ENCODE measurements around the gene ZNHIT2.

Gene ZNHIT2

GRCh38 chr11:65087827-65088226, 29.7 kb downstream of the ZNHIT2 start:
- no peak for TF ChIP-seq CTCF (IDR thresholded peaks at IDR 0.05; ENCODE audit: borderline replicate concordance, control extremely low read depth, extremely low read depth, insufficient read depth, missing control alignments)
- DNase-seq (ENCODE audit: low spot score), result no peak
- in situ Hi-C loops (cut with MboI; ENCODE audit: low sequenced_read_pairs, unreplicated experiment), result no loop called here

- no peak for TF ChIP-seq CTCF (IDR thresholded peaks at IDR 0.05; ENCODE audit: borderline replicate concordance, control extremely low read depth, extremely low read depth, insufficient read depth, missing control alignments)
- DNase-seq (ENCODE audit: low spot score), result peak; percentile 11
- in situ Hi-C loops (cut with MboI; ENCODE audit: low sequenced_read_pairs, unreplicated experiment), result no loop called here
Measured at GRCh38 chr11:65087216-65087615, 30.3 kb downstream of the ZNHIT2 start.

- TF ChIP-seq CTCF (IDR thresholded peaks at IDR 0.05; ENCODE audit: borderline replicate concordance, control extremely low read depth, extremely low read depth, insufficient read depth, missing control alignments), result no peak
- in situ Hi-C loops (cut with MboI; ENCODE audit: low sequenced_read_pairs, unreplicated experiment), result no loop called here
- no peak for DNase-seq (ENCODE audit: low spot score)
Measured at GRCh38 chr11:65086809-65087208, 30.7 kb downstream of the ZNHIT2 start.

GRCh38 chr11:65085446-65085845, 32.1 kb downstream of the ZNHIT2 start:
- no peak for DNase-seq (ENCODE audit: low spot score)
- in situ Hi-C loops (cut with MboI; ENCODE audit: low sequenced_read_pairs, unreplicated experiment), result no loop called here
- TF ChIP-seq CTCF (IDR thresholded peaks at IDR 0.05; ENCODE audit: borderline replicate concordance, control extremely low read depth, extremely low read depth, insufficient read depth, missing control alignments), result no peak

- in situ Hi-C loops (cut with MboI; ENCODE audit: low sequenced_read_pairs, unreplicated experiment), result no loop called here
- no peak for TF ChIP-seq CTCF (IDR thresholded peaks at IDR 0.05; ENCODE audit: borderline replicate concordance, control extremely low read depth, extremely low read depth, insufficient read depth, missing control alignments)
- no peak for DNase-seq (ENCODE audit: low spot score)
Measured at GRCh38 chr11:65084598-65085375, 32.7 kb downstream of the ZNHIT2 start.

GRCh38 chr11:65083834-65084597, 33.5 kb downstream of the ZNHIT2 start, which contains the start of the genes CDCA5 and ZFPL1:
CDCA5 (minus strand) TSS chr11:65084040; CDS start chr11:65083978, 62 bp downstream.
ZFPL1 (plus strand) TSS chr11:65084222; CDS start chr11:65084699, 477 bp downstream.
- no peak for TF ChIP-seq CTCF (IDR thresholded peaks at IDR 0.05; ENCODE audit: borderline replicate concordance, control extremely low read depth, extremely low read depth, insufficient read depth, missing control alignments)
- in situ Hi-C loops (cut with MboI; ENCODE audit: low sequenced_read_pairs, unreplicated experiment), result no loop called here
- peak; percentile 99 for DNase-seq (ENCODE audit: low spot score)
